22Rv1 (cell line): ENCODE results near the gene TMEM255B.

Experiments
- CTCF ChIP-seq: fragments of 450-650 bp; IDR thresholded peaks from 2 replicates; pipeline ENCODE4 v1.5.1; 2017; ENCODE audit warnings: mild to moderate bottlenecking
- ZFX ChIP-seq: fragments of 450-650 bp; IDR thresholded peaks from 2 replicates; pipeline ENCODE4 v1.6.1; 2017; ENCODE audit warnings: antibody characterized with exemption, borderline replicate concordance

- TF ChIP-seq ZFX (no peak), CTCF (no peak)
These were observed 28.8 kb upstream of the TMEM255B start for GRCh38 chr13:113730258-113730691.
